Suprapubic skin (tissue), 4 donors: ENCODE measurements around the gene LHFPL6. TPM values are rescaled to one million over a fixed set of nuclear protein-coding genes. Genes with fewer than 3 reads are reported as not detected.

ENCODE experiments used
- DNase-seq, 2 donors: peaks; one replicate each; pipeline ENCODE4 v3.0.0-alpha.2; 2019; ENCODE audit warnings: low spot score in 2 of 2
- H3K27ac ChIP-seq: fragments of 200-600 bp; sonication (generic); one replicate; pipeline ENCODE4 v1.5.1; 2019
- H3K27me3 ChIP-seq: fragments of 200-600 bp; sonication (generic); one replicate; pipeline ENCODE4 v1.5.1; 2019
- H3K36me3 ChIP-seq: fragments of 200-600 bp; sonication (generic); one replicate; pipeline ENCODE4 v1.5.1; 2019
- H3K4me1 ChIP-seq: fragments of 200-600 bp; sonication (generic); one replicate; pipeline ENCODE4 v1.5.1; 2019
- H3K4me3 ChIP-seq: fragments of 200-600 bp; sonication (generic); one replicate; pipeline ENCODE4 v1.5.1; 2019; ENCODE audit warnings: mild to moderate bottlenecking
- H3K9me3 ChIP-seq: fragments of 200-600 bp; sonication (generic); one replicate; pipeline ENCODE4 v1.5.1; 2019
- CTCF ChIP-seq, 2 donors: fragments of 200-600 bp in 1 of 2; fragments of 450-650 bp in 1 of 2; sonication (generic) in 1 of 2; IDR thresholded peaks; one replicate each; pipeline ENCODE4 v1.5.1; 2016 to 2019; ENCODE audit warnings: antibody characterized with exemption in 2 of 2, mild to moderate bottlenecking in 1 of 2, moderate library complexity in 1 of 2
- EP300 ChIP-seq: sonication (generic); formaldehyde crosslinking; IDR thresholded peaks from one replicate; pipeline ENCODE4 v1.6.1; 2017; ENCODE audit warnings: antibody characterized with exemption
- POLR2A ChIP-seq, 2 donors: fragments of 450-650 bp; IDR thresholded peaks; one replicate each; pipeline ENCODE4 v1.6.1; 2017; ENCODE audit warnings: antibody characterized with exemption in 2 of 2, mild to moderate bottlenecking in 2 of 2, moderate library complexity in 2 of 2
- POLR2AphosphoS5 ChIP-seq, 3 donors: sonication (generic); formaldehyde crosslinking; IDR thresholded peaks; one replicate each; pipeline ENCODE4 v1.6.1; 2017; ENCODE audit warnings: antibody characterized with exemption in 3 of 3
- WGBS: methylation state at CpG from one replicate; pipeline ENCODE4 v1.1.5; 2018; 5-methylcytosine and 5-hydroxymethylcytosine counted together
- total RNA-seq, 4 donors: library from RNA; depleted of rRNA; stranded (reverse); fragments of >200 nt; gene quantifications; one replicate each; pipeline ENCODE4 v1.1.0, GENCODE V29; 2016

The LHFPL6 gene
- total RNA-seq, 4 donors from 2014 or later = 10.6 to 21.0 (median 15.6) TPM

- Histone ChIP-seq H3K4me1 (peaks cover 22% of the 10 kb centered on the region), H3K4me3 (peak overlapping the region; percentile 88), H3K27ac (peak overlapping the region; percentile 91), H3K27me3 (no peaks in the 10 kb centered on the region), H3K9me3 (no peaks in the 10 kb centered on the region), H3K36me3 (no peaks in the 10 kb centered on the region)
- DNase-seq = no peak
- TF ChIP-seq POLR2AphosphoS5 (IDR thresholded peaks at IDR 0.05) = no peak
- no peak for TF ChIP-seq EP300
- no peak for TF ChIP-seq CTCF (IDR thresholded peaks at IDR 0.05)
- no peak for TF ChIP-seq POLR2A (IDR thresholded peaks at IDR 0.05)
- WGBS = 1% methylated on average over 11 of the region's 11 CpGs
Measured at GRCh38 chr13:39602277-39602613, 748 bp downstream of the LHFPL6 start.

- no peak for DNase-seq
- H3K27me3 ChIP-seq = no peaks in the 10 kb centered on the region
- H3K4me3 ChIP-seq = peak overlapping the region; percentile 88
- no peaks in the 10 kb centered on the region for H3K9me3 ChIP-seq
- TF ChIP-seq POLR2A (IDR thresholded peaks at IDR 0.05) = no peak
- no peak for TF ChIP-seq EP300
- no peak for TF ChIP-seq POLR2AphosphoS5 (IDR thresholded peaks at IDR 0.05)
- TF ChIP-seq CTCF (IDR thresholded peaks at IDR 0.05) = no peak
- no peaks in the 10 kb centered on the region for H3K36me3 ChIP-seq
- H3K27ac ChIP-seq = no peak overlapping the region
- peaks cover 22% of the 10 kb centered on the region for H3K4me1 ChIP-seq
- 63% methylated on average over 3 of the region's 3 CpGs for WGBS
Measured at GRCh38 chr13:39601636-39602035, 1.4 kb downstream of the LHFPL6 start.

GRCh38 chr13:39600766-39601165 lies 2.2 kb downstream of the LHFPL6 start:
- H3K4me3 ChIP-seq = peak overlapping the region; percentile 88

GRCh38 chr13:39599842-39600241 lies 3.2 kb downstream of the LHFPL6 start:
- Histone ChIP-seq H3K4me3 (peak overlapping the region; percentile 88), H3K27ac (no peak overlapping the region), H3K9me3 (no peaks in the 10 kb centered on the region), H3K4me1 (peaks cover 24% of the 10 kb centered on the region), H3K36me3 (no peaks in the 10 kb centered on the region), H3K27me3 (no peaks in the 10 kb centered on the region)
- 39% methylated on average over 1 of the region's 1 CpG for WGBS
- no peak for DNase-seq
- TF ChIP-seq POLR2AphosphoS5 (IDR thresholded peaks at IDR 0.05) = peak in 1 of 3 donors; percentile 16
- no peak for TF ChIP-seq CTCF (IDR thresholded peaks at IDR 0.05)

More at GRCh38 chr13:39600766-39601165, 2.2 kb downstream of the LHFPL6 start:
- TF ChIP-seq POLR2AphosphoS5 (IDR thresholded peaks at IDR 0.05) (no peak), CTCF (IDR thresholded peaks at IDR 0.05) (no peak), POLR2A (IDR thresholded peaks at IDR 0.05) (no peak), EP300 (no peak)
- peaks cover 24% of the 10 kb centered on the region for H3K4me1 ChIP-seq
- no peaks in the 10 kb centered on the region for H3K9me3 ChIP-seq
- no peak for DNase-seq
- H3K27ac ChIP-seq = no peak overlapping the region
- WGBS = 73% methylated on average over 5 of the region's 9 CpGs
- H3K27me3 ChIP-seq = no peaks in the 10 kb centered on the region
- no peaks in the 10 kb centered on the region for H3K36me3 ChIP-seq

- Histone ChIP-seq H3K4me1 (peaks cover 24% of the 10 kb centered on the region), H3K36me3 (no peaks in the 10 kb centered on the region)
Measured at GRCh38 chr13:39599012-39599411, 4.0 kb downstream of the LHFPL6 start.

More at GRCh38 chr13:39599012-39599411, 4.0 kb downstream of the LHFPL6 start:
- no peak for DNase-seq
- 9% methylated on average over 1 of the region's 1 CpG for WGBS
- Histone ChIP-seq H3K27ac (no peak overlapping the region), H3K27me3 (no peaks in the 10 kb centered on the region), H3K9me3 (no peaks in the 10 kb centered on the region), H3K4me3 (peak overlapping the region; percentile 88)
- TF ChIP-seq CTCF (IDR thresholded peaks at IDR 0.05) (no peak), POLR2AphosphoS5 (IDR thresholded peaks at IDR 0.05) (no peak), POLR2A (IDR thresholded peaks at IDR 0.05) (no peak), EP300 (no peak)
